ENCODE data around the gene SOX5. TPM values are rescaled to one million over a fixed set of nuclear protein-coding genes. Genes with fewer than 3 reads are reported as not detected.
A peak's percentile ranks its signal among the peaks of the same experiment; 100 is the strongest.

The SOX5 gene
- total RNA-seq, 1 donor from 2014 or later, result 0.48 TPM

GRCh38 chr12:23585782-23586163, 363.7 kb downstream of the SOX5 start:
- ATAC-seq, result no peak

- ATAC-seq, result no peak
These were observed 364.2 kb downstream of the SOX5 start for GRCh38 chr12:23585156-23585781.

GRCh38 chr12:23581913-23582312, 367.6 kb downstream of the SOX5 start:
- no peak for ATAC-seq

GRCh38 chr12:23579257-23579656, 370.2 kb downstream of the SOX5 start:
- no peak for ATAC-seq

DNA sequence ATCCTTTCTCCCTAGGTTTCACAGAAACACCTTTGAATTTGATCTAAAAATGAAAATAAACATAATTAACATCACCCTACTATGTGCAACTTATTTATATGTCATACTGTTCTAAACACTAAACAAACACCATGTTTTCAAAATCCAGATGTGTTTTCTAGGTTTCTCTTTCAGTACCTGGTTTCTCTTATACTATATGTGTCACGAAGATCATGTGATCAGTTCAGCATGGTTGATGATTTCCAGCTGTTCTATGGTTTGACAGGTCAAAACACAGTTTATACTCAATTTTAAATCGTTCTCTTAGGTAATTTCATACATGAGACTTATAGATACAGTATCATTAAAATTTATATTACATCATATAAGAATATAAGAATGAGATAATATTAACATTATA, 373.1 kb downstream of the SOX5 start:
- ATAC-seq, result no peak

GRCh38 chr12:23569356-23569755, 380.1 kb downstream of the SOX5 start:
- no peak for ATAC-seq

- no peak for ATAC-seq
These were observed 383.3 kb downstream of the SOX5 start for GRCh38 chr12:23566133-23566532.

DNA sequence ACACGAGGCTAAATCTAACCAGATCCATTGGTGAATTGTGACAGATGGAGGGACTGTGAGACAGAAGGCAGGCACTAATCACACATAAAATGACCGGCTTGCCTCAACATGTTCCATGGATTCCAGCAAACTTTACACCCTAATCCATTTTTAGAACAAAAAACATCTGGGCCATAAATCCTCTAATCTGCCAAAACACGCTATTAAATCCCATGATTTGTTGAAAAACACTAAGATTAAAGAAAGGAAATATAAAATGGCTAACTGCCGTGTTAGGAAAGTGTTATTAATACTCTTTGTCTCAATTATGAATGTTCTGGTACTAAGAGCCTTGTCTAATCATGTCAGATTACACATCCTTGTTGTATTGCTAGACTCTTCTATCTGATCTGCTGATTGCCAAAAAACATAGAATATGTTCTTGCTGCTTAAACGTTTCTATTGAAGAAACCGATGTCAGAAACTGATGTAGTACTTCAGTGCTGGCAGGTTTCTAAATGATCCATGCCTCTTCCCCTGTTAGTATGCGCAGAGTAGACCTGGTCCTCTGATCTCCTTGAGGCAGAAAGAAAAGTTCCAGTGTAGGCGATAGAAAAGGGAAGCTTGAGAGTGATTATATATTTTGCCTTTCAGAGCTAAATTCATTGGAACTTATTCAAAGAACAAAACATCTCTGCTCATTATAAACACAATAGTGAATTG, 384.9 kb downstream of the SOX5 start:
- no peak for ATAC-seq

- no peak for ATAC-seq
These were observed 387.8 kb downstream of the SOX5 start for GRCh38 chr12:23561364-23562345.

DNA sequence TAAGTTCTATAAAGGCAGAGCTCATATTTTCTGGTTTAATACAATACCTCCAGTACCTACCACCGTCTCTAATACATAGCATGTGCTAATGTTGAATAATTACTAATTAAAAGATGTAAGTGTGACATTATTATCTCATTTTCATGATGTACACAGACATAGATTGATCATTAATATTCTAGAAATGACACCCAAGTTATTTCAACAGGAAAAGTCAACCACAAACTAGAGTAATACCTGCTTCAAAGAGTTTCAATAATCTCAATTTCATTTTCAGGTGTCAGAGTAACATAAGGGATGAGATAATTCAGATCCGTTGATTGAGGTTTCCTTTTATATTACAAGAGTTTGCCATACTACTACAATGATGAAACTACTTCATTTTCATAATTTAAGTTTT, 388.9 kb downstream of the SOX5 start:
- no peak for ATAC-seq

- no peak for ATAC-seq
These were observed 390.2 kb downstream of the SOX5 start for GRCh38 chr12:23559268-23559753.

GRCh38 chr12:23556661-23557060, 392.8 kb downstream of the SOX5 start:
- ATAC-seq, result no peak

DNA sequence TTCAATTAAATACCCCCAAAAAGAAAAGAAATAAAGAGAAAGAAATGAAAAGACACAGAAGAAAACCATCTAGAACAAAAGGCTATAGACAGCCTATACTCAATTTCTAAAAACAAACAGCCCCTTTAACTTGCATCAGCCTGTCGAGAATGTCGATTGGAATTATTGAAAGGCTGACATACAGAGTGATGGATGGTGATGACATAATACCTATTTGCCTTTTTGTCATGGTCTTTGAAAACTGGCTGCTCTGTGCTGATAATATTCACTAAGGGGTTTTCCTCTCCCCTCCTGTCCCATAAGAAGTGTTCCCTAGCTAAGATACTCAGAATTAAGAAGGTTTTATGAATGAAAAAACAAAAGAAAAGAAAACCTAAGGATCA, 393.7 kb downstream of the SOX5 start:
- no peak for ATAC-seq

GRCh38 chr12:23555180-23555824, 394.2 kb downstream of the SOX5 start:
- ATAC-seq, result no peak

- ATAC-seq, result no peak
These were observed 397.1 kb downstream of the SOX5 start for GRCh38 chr12:23552417-23552816.

DNA sequence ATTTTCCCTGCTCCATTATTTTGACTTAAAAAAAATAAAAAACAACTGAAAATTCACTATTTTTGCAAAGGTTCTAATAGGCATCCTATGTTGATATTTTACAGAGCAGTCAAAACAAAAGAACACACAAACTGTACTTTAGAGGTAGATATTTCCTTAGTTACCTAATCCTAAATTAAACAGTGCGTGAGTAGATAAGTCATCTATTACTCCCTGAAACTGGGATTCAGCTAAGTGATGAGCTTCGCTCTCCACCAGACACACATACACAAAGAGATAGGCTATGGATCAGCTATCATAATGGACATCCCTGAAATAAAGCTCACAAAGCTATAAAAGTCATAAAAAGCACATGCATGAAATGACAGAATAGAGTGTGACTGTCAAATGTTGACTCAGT, 398.7 kb downstream of the SOX5 start:
- ATAC-seq, result no peak

GRCh38 chr12:23548742-23549141, 400.7 kb downstream of the SOX5 start:
- ATAC-seq, result no peak

DNA sequence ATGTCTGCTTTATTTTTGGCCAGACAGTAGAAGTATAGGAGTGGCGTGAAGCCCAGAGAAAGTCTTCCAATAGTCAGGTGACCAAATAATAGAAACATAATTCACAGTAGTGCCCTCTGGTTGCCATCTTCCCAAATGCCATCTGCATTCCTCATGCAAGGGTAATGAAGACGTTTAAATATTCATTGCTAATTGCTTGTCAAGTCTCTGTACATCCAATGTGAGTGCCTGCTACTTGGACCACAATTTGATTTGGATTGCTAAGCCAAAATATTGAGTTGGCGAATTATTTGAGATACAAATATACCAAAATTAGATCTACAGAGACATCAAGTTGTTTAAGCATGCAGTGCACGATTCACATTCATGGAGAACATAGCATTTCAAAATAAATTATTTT, 402.7 kb downstream of the SOX5 start:
- no peak for ATAC-seq

DNA sequence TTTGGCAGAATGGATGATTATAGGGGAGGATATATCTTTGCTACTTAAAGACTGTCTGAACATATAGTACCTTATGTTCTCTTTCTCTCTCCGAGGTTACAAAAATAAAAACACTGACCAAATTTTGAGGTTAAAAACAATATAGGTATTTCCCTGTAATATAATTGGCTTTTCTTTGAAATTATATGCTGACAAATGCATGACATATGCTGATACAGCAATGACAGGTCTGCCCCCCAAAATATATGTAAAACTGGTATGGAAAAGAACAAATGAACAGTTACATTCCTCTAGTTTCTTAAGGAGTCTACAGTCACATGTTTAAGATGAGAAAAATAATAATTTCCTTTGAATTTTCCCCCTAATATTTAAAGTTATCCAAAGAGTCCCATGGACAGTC, 405.7 kb downstream of the SOX5 start:
- no peak for ATAC-seq

- ATAC-seq, result no peak
These were observed 407.3 kb downstream of the SOX5 start for GRCh38 chr12:23542187-23542586.

- ATAC-seq, result no peak
These were observed 408.9 kb downstream of the SOX5 start for GRCh38 chr12:23540572-23540971.

- ATAC-seq, result peak; percentile 49
These were observed 413.2 kb downstream of the SOX5 start for GRCh38 chr12:23536293-23536692.

- no peak for ATAC-seq
These were observed 414.0 kb downstream of the SOX5 start for GRCh38 chr12:23535441-23535840.
